ENCODE measurements around the gene MPV17L.
"Not testable (repeated sequence)": the region's sequence is repeated elsewhere in the genome, so short reads cannot be mapped to it uniquely, and the experiment has no call there.

Gene MPV17L

DNA sequence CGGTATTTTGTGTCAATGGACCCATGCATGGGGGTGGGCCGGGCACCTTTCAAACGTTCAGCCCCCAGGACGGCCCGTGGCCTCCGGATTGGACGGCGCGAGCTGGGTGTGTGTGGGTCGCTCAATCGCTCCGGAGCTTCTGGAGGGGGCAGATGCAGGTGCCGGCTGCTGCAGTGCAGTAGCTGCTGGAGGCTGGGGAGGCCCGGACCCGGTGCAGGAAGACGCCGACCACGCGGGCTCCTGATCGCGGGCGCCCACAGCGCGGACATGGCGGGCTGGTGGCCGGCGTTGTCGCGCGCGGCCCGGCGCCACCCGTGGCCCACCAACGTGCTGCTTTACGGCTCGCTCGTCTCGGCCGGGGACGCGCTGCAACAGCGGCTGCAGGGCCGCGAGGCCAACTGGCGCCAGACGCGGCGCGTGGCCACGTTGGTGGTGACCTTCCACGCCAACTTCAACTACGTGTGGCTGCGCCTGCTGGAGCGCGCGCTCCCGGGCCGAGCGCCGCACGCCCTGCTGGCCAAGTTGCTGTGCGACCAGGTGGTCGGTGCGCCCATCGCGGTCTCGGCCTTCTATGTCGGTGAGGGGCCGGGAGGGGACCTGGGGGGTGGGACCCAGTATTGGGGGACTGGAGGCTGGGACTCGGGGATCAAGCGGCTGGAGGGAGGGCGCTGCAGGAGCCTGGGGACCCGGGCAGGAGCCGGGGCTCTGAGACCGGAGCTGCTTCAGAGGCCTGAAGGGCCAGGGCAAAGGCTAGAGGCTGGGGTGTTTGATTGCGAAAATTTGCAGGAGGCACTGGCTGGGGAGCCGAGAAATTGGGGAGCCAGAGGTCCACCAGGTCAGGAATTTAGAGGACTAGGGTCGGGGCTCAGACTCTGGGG lies at the start of gene MPV17L:
TSS of gene MPV17L (plus strand) at position 124 of the 878 bp plus-strand sequence. CDS start at position 268, 144 bp downstream.
- DNase-seq: not testable (repeated sequence)

DNA sequence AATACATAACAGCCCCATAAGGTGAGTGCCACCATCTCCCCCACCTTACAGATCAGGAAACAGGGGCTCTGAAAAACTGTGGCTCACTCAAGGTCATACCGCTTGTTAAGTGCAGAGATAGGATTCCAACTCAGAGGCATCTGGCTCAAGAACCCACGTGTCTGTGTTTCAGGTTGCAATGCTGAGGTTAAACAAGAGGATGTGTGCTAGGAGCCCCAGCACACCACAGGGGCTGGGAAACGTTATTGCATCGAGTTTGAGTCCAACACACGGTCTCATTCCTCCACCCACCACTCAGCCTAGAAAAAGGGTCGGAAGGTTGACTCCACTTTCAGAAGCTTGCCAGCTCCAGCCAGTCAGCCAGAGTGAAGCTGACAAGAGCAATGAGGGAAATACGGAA lies 46.8 kb upstream of the MPV17L start:
- DNase-seq: not testable (repeated sequence)

DNA sequence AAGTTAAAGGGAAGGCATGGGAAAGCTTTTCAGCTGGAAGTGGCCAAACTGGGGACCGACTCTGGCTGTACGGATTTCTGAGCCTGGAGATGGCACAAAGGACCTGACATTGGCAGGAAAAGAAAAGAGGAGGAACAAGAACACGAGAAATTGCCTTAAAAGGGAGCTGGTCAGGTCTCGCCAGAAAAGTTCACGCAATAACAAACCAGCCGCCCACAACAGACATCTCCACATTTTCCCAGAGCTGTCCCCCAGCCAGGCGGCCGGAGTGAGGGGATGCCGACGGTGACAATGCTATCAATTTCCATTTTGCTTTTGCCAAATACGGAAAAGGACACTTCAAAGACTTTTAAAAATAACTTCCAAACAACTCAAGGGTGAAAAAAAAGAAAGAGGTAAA lies 44.3 kb upstream of the MPV17L start:
- not testable (repeated sequence) for DNase-seq

DNA sequence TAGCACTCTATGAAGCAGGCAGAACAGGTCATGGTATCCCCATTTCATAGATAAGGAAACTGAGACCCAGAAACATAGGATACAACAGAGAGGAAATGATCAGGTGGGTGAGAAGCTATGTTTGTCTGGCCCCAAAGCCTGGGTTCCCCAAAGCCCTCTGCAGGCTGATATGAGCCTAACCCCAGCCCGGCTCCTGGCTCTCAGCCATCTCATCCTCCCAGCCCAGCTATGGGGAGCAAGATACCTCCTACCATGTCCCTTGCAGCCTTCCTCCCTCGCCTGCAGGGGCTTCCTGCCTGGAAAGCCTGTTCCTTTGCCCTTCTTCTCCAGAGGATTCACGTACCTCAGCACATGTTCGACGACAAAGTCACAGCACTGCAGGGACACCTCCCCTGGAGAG lies 43.8 kb upstream of the MPV17L start:
- not testable (repeated sequence) for DNase-seq

DNA sequence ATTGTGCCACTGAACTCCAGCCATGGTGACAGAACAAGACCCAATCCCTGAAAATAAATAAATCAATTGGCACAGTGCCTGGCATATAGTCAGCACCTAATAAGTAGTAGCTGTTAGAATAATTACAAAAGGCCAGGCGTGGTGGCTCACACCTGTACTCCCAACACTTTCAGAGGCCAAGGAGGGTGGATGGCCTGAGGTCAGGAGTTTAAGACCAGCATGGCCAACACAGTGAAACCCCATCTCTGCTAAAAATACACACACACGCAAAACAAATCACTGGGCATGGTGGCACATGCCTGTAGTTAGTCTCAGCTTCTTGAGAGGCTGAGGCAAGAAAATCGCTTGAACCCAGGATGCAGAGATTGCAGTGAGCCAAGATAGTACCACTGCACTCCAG lies 42.7 kb upstream of the MPV17L start:
- not testable (repeated sequence) for DNase-seq

DNA sequence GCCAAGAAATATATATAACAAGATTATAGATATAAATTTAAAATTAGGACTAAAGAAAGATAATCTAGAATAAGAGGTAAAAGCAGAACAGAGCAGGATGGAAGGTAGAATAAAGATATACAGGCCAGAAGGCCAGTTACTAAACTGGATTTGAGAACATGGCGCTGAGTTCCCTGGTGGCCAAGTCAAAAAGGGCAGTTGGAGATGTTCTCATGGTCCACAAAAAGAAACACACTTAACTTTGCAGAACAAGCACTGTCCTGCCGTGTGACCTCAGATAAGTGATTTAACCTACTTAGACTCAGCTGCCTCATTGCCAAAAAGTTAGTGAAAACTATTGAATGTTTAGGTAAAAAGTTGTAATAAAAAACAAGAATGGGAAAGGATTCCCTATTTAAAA lies 40.7 kb upstream of the MPV17L start:
- DNase-seq: not testable (repeated sequence)

DNA sequence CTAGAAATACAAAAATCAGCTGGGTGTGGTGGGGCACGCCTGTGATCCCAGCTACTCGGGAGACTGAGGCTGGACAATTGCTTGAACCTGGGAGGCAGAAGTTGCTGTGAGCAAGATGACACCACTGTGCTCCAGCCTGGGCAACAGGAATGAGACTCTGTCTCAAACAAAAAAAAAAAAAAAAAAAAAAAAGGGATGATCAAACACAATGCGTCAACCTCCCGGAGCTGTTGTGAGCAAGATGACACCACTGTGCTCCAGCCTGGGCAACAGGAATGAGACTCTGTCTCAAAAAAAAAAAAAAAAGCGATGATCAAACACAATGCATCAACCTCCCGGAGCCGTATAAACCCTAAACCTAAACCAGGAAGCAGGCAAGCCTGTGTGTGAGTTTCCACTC lies 38.1 kb upstream of the MPV17L start:
- not testable (repeated sequence) for DNase-seq

DNA sequence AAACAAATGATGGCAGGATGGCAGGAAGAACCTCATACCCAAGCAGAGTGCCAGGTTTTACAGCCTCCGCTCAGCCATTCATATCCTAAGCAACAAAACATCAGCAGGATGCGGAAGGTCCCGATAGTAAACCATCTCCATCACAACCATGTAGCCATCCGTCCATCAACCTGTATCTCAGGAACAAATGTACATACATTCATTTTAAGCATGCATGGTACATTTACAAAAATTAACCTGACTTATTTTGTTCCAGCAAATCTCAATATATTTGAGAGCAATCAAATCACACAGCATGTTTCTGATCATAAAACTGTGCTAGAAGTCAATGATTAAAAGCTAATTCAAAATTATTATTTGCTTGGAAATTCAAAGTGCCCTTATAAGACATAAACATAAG lies 17.4 kb upstream of the MPV17L start, which contains the start of gene NPIPA5:
TSS of gene NPIPA5 (minus strand) at position 101 of the 400 bp plus-strand sequence. CDS start at position 101, 0 bp downstream.
- not testable (repeated sequence) for DNase-seq

DNA sequence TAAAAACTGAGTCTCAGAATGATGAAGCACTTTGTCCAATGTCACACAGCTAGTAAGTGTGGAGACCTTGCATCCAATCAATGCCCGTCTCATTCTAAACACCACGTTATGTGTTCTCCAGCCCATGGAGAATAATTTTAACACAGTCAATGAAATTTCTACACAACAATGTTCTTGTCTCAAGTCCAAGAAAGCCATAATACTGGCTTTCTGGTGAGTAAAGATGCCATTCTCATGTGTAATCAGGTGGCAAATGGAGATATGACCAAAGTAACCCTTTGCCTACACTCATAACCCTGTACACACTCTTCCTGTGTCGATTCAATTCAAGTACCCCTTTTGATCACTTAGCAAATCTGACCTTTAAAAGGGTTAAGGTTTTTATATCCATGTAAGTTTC lies 12.7 kb upstream of the MPV17L start:
- not testable (repeated sequence) for DNase-seq

DNA sequence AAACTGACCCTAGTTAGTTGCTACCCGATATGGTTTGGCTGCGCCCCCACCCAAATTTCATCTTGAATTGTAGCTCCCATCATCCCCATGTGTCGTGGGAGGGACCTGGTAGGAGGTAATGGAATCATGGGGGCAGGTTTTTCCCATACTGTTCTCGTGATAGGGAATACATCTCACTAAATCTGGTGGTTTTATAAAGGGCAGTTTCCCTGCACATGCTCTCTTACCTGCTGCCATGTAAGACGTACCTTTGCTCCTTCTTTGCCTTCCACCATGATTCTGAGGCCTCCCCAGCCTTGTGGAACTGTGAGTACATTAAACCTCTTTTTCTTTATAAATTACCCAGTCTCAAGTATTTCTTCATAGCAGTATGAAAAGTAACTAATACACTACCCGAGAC lies 7.5 kb upstream of the MPV17L start:
- DNase-seq: not testable (repeated sequence)

DNA sequence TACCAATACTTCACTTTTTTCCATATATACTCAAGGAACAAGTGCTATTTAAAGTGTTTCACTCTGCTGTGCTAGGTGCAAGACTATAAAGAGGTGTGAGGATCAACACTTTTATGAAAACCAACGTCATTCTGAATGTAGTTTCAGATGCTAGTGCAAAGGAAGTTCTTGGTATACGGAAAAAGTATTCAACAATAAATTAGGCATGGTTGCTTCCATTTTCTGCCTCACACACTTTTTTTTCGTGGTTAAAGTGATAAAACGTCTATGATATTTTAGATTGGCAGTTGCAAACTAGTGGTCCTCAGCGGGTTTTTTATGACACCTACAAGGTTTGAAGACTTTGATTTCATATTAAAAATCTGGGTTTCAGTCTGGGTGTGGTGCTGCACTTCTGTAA lies 5.6 kb upstream of the MPV17L start:
- DNase-seq: not testable (repeated sequence)

DNA sequence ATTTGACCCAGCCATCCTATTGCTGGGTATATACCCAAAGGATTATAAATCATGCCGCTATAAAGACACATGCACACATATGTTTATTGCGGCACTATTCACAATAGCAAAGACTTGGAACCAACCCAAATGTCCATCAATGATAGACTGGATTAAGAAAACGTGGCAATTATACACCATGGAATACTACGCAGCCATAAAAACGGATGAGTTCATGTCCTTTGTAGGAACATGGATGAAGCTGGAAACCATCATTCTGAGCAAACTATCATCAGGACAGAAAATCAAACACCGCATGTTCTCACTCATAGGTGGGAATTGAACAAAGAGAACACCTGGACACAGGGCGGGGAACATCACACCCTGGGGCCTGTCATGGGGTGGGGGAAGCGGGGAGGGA lies 2.5 kb upstream of the MPV17L start:
- DNase-seq: not testable (repeated sequence)

DNA sequence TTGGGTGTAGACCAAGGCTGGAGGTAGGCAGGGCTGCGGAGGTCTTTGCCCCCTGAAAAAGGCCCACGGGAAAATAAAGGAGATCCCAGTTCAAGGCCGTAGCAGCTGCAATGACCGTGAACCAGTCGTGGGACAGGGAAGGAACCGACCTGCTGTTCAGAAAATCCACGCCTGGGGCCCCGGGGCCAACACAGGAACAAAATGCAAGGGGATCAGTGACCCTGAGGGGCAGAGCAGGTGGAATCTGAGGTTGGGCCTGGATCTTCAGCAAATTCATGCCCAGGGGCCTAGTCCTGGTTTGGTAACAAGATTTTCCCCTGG lies 915 bp downstream of the MPV17L start:
- DNase-seq: not testable (repeated sequence)

DNA sequence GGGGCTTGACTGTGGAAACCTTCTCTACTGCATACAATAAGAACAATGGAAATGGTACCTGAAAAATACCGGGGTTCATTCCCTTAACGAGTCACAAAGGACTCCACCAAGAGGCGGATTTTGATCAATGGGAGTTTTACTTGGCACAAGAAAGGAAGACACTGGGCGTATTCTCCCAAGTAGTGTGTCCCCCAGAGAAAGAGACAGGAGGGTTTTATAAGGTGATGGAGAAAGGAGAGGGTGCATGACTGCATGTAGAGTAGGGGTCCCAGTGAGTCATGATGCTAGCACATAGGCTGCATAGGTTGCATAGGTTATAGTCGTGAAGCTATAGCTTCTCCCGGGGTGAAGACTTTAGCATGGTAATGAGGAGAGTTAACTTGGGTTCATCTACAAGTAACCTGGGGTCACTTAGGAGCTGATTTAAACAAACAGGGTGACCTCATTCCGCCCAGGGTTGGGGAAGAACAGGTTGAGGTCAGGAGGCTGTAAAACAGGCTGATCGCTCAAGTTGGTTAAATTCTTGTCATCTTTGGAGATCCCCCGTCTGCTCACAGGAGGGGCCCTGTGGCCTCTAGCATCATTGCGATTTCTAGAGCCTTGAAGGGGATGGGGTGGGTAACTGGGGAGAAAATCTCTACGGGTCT lies 1.5 kb downstream of the MPV17L start:
- DNase-seq: no peak

DNA sequence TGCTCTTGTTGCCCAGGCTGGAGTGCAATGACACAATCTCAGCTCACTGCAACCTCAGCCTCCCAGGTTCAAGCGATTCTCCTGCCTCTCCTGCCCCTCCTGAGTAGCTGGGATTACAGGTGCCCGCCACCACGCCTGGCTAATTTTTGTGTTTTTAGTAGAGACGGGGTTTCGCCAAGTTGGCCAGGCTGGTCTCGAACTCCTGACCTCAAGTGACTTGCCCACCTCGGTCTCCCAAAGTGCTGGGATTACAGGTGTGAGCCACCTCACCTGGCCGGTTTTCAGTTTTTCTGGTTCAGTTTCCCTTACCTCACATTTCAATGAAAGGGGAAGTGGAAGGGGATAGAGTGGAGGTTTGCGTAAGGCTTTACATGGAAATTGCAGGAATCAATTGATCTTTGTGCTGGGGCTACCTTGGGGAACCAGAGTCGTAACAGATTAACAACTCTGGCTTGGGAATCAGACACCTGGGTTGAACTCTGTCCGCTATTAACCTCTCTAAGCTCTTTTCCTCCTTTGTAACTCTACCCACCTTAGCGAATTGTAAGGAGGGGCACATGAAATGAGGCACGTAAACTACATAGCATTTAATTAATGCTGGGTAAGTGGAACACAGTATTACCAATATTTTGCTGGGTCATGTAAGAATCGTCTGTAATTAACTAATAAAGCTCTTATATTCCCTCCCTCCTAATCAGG lies 3.2 kb downstream of the MPV17L start:
- DNase-seq: no peak

DNA sequence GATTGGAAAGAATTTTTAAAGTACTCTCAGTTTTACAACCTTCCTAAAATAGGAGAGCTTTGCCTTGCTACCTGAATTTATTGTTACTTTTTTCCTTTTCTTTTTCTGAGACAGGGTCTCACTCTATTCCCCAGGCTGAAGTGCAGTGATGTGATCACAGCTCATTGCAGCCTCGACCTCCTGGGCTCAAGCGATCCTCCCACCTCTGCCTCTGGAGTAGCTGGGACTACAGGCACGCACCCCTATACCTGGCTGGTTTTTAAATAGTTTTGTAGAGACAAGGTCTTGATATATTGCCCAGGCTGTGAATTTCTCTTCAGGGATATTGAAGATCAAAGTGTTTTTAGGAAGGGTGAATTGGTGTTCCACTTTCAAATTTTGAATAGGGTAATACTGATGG lies 3.8 kb downstream of the MPV17L start:
- no peak for DNase-seq

DNA sequence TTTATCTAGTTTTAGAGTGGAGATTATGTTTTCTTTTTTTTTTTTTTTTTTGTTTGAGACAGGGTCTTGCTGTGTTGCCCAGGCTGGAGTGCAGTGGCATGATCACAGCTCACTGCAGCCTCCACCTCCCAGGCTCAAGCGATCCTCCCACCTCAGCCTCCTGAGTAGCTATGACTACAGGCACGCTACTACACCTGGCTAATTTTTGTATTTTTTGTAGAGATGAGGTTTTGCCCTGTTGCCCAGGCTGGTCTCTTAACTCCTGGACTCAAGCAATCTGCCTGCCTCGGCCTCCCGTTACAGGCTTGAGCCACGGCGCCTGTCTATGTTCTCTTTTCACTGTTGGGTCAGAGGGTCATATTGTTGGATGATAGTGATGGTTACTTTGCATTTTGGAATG lies 4.8 kb downstream of the MPV17L start:
- DNase-seq: not testable (repeated sequence)

DNA sequence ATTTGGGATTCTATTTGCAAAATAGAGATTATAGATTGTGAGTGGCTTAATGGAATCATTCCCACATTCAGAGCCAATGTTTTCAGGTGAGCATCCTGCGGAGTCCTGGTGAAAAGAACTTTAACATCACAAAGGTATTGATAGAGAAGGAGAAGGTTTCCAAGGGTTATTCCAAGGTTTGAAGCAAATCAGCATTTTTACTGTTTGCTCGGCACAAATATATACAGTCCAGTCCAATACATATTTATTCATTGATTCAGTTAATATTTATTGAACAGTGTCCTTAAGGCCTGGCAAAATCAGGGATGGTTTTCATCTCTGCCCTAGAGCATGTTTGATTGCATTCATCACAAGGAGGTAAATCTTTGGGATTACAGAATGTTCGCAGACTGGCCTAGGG lies 6.4 kb downstream of the MPV17L start:
- DNase-seq: no peak

DNA sequence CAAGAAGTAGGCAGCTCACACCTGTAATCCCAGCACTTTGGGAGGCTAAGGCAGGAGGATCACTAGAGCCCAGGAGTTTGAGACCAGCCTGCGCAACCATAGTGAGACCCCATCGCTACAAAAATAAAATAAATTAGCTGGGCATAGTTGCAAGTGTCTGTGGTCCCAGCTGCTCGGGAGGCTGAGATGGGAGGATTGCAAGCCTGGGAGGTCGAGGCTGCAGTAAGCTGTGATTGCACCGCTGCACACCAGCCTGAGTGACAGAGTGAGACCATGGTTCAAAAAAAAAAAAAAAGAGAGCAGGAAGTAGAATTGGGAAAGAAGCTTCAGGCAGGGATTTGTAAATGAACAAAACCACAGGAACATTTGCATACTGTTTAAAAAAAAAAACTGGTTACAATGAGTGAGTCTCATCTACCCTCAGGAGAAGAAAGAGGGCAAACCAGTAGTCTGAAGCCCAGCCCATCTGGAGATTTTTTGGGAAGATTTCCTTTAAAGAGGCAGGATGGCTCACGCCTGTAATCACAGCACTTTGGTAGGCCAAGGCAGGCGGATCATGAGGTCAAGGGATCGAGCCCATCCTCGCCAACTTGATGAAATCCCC lies 7.9 kb downstream of the MPV17L start:
- DNase-seq: no peak

DNA sequence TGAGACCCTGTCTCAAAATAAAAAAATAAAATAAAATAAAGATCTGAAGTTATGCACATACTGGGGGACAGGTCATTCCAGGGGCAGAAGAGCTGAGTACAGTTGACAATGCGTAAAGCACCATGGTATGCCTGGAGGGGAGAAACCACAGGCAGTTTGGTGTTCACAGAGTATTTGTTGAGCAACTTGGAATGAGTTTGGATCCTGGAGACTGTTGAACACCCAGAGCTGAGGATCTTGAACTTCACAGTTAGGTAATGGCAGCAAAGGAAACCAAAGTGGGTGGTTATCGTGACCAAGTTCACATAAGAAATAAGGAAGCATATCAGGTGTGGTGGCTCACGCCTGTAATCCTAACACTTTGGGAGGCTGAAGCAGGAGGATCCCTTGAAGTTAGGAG lies 8.5 kb downstream of the MPV17L start:
- DNase-seq: not testable (repeated sequence)

DNA sequence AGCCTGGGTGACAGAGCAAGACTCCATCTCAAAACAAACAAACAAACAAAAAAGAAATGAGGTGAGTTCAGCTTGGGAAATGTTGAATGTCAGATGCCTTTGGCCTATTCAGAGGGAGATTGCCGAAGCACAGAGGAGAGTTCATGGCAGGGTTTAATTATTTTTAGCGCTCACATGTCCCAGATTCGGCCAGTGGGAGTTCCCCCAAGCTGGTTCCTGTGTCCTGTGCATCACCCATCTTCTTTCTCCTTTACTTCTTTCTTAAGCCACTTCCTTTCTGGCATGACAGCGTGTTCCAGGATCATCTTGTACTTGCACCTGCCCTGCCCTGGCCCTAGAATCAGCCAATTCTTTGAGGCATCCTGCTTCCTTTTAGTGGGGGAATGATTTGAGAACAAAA lies 9.2 kb downstream of the MPV17L start:
- no peak for DNase-seq

DNA sequence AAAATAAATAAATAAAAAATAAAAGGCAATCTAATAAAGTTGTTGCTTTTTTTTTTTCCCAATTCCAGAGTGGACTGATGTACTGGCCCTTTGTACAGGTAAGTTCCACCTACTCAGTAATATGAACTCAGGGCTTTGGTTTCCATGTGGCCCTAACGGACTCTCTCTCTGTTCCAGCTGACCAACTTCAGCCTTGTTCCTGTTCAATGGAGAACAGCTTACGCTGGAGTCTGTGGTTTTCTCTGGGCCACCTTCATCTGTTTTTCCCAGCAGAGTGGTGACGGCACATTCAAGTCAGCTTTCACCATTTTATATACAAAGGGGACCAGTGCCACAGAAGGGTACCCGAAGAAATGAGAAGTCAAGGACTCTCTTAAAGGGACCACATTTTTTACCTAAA lies 12.2 kb downstream of the MPV17L start:
- not testable (repeated sequence) for DNase-seq

DNA sequence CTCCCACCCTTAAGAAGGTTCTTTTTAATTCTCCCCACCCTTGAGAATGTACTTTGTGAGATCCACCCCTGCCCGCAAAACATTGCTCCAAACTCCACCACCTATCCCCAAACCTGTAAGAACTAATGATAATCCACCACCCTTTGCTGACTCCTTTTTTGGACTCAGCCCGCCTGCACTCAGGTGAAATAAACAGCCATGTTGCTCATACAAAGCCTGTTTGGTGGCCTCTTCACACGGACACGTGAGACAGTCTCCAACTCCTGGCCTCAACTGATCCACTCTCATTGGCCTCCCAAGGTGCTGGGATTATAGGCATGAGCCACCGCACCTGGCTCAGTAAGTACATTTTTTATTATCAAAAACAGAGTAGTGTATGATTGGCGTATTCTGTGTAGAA lies 13.9 kb downstream of the MPV17L start:
- not testable (repeated sequence) for DNase-seq

Data from activated CD8-positive, alpha-beta memory T cell treated with anti-CD3 and anti-CD28 coated beads, Interleukin-2, amount 50 U/mL, for 4 hours (primary cell).